Aorta (tissue), 5 donors: ENCODE data around the gene PSMC5. TPM values are rescaled to one million over a fixed set of nuclear protein-coding genes. Genes with fewer than 3 reads are reported as not detected.
"Not testable (repeated sequence)": the region's sequence is repeated elsewhere in the genome, so short reads cannot be mapped to it uniquely, and the experiment has no call there.

Experiments used
- ATAC-seq: fragments of 200-7000 bp; cut with Tn5 transposase; one replicate; pipeline ENCODE4 v1.9.1; 2022; ENCODE audit warnings: moderate library complexity; ENCODE audit not compliant: low FRiP score
- DNase-seq, 2 donors: peaks; one replicate each; pipeline ENCODE4 v3.0.0-alpha.2; 2020
- H3K27ac ChIP-seq, 2 donors: one replicate each; pipeline ENCODE4 v1.5.1; 2013; ENCODE audit warnings: low read length in 2 of 2, mild to moderate bottlenecking in 2 of 2, moderate library complexity in 2 of 2, control low read depth in 1 of 2, inconsistent platforms in 1 of 2, low read depth in 1 of 2
- H3K27me3 ChIP-seq, 2 donors: one replicate each; pipeline ENCODE4 v1.6.1; 2013; ENCODE audit warnings: control low read depth in 1 of 2, low read length in 1 of 2, mild to moderate bottlenecking in 1 of 2, moderate library complexity in 1 of 2; ENCODE audit not compliant: insufficient read depth in 2 of 2, control insufficient read depth in 1 of 2
- H3K36me3 ChIP-seq, 2 donors: one replicate each; pipeline ENCODE4 v1.6.1; 2013; ENCODE audit warnings: control low read depth in 1 of 2, low read length in 1 of 2, mild to moderate bottlenecking in 1 of 2; ENCODE audit not compliant: insufficient read depth in 2 of 2, control insufficient read depth in 1 of 2
- H3K4me1 ChIP-seq, 2 donors: one replicate each; pipeline ENCODE4 v1.6.1; 2013; ENCODE audit warnings: low read length in 2 of 2, control low read depth in 1 of 2, mild to moderate bottlenecking in 1 of 2, moderate library complexity in 1 of 2; ENCODE audit not compliant: insufficient read depth in 2 of 2, control insufficient read depth in 1 of 2
- H3K4me3 ChIP-seq, 2 donors: one replicate each; pipeline ENCODE4 v1.5.1; 2013; ENCODE audit warnings: low read length in 2 of 2, control low read depth in 1 of 2, mild to moderate bottlenecking in 1 of 2
- H3K9me3 ChIP-seq: one replicate; pipeline ENCODE4 v1.6.1; 2013; ENCODE audit warnings: mild to moderate bottlenecking, low read length; ENCODE audit not compliant: control insufficient read depth
- WGBS, 2 donors: extraction: QIAGEN DNeasy Blood & Tissue Kit; methylation state at CpG; one replicate each; pipeline ENCODE4 v1.1.7; 2013; 5-methylcytosine and 5-hydroxymethylcytosine counted together
- intact Hi-C, 2 donors: fragments of 100-400 bp; cut with DNase I; formaldehyde crosslinking; loops; one replicate each; pipeline versions ENCODE4 v1.14.2 to v1.15.0; 2022
- polyA plus RNA-seq, 2 donors: library from polyadenylated mRNA; stranded (reverse); fragments of 200-250 nt; gene quantifications; one replicate each; pipeline ENCODE4 v1.2.3, GENCODE V29; 2013
- total RNA-seq, 2 donors: library from RNA; stranded (reverse); fragmentation: NEBNext Ultra II Directional; extraction: Animal tissue kit (Norgen Biotek cat#: 25700); gene quantifications; one replicate each; pipeline ENCODE4 v1.2.1, GENCODE V29; 2021
- donor health status: healthy with polysubstance abuse.
- donor health status: Bipolar disorder and iron deficiency.
- donor health status: DM: no; HTN: no; CAD: no.
- donor health status: DM: no; HTN: no; CAD: no.
- donor health status: DM: yes; HTN: yes; CAD: no.

Gene PSMC5
- total and polyA plus RNA-seq, 4 donors, result 81.1 to 208 (median 118) TPM

DNA sequence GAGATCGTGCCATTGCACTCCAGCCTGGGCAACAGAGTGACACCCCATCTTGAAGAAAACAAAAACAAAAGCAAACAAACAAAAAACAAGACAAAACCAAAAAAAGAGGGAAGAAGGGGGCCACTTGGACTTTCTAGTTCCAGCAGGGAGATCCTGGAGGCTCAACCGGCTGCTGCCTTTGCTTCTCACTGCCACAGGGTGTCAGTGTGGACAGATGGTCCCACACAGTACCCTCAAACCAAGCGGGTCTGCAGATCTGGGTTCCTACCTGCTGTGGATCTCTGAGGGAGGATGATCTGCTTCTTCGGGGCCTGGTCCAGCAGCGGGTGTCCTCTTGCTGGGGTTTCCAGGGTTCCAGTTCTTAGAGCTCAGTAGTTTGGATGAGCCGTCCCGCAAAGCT is 39.4 kb downstream of the PSMC5 start:
- H3K27me3 ChIP-seq, ATAC-seq, H3K4me3 ChIP-seq, H3K4me1 ChIP-seq, H3K27ac ChIP-seq, H3K36me3 ChIP-seq, intact Hi-C loops, DNase-seq, H3K9me3 ChIP-seq: not testable (repeated sequence)
- WGBS, 2 donors, result 78 to 82% methylated on average over 5 to 7 of the region's 7 CpGs

DNA sequence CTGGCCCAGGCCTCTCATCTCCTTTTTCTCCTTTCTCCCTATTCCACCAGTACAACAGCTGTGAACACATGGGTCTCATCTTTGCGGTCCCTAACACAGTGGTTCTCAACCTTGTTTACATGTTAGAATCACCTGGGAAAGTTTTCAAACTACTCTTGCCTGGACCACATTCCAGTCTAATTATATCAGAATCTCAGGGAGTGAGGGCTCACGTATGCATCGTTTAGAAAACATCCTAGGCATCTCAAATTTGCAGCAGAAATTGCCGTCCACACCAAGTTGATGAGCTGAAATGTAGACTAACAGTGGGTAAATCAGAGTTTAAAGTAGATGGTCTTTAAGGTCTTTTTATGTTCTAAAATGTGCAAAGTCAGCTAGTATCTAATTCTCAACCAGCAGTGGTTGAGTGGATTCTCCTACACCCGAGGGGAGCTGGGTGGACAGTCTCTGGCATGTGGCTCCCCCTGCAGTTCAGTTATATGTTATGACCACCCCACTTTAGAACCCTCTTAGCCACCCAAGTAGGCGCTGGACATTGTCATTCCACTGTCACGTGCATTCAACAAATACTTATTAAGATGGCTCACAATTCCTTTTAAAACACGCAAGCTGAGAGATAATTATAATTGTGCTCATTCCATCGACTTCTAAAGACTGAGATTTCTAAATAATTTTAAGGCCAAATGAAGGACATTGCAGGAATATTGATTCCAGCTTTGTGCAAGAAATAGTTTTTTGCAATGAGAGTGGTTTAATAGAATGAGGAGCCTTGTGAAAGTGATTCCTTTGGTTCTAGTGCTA is 42.5 kb downstream of the PSMC5 start:
- H3K9me3 ChIP-seq, H3K36me3 ChIP-seq, H3K4me3 ChIP-seq, ATAC-seq, DNase-seq, H3K27me3 ChIP-seq, H3K27ac ChIP-seq, H3K4me1 ChIP-seq, intact Hi-C loops: not testable (repeated sequence)
- 55 to 59% methylated on average over 9 of the region's 9 CpGs for WGBS, 2 donors

DNA sequence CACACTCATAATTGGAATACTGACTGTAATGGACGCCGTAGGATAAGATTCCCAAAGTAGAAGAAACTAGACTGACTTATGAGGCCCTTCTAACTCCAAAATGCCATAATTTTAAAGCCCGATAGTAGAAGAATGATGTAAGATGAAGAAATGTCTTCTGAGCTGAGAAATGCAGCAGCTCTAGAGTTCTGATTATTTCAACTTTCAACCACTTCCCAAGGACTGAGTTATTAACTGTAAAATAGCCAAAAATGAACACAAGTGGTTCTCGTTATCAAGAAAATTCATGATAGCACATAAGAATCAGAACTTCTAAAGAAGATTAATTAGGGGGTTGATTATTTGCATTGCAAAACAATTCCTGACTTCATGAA is 43.0 kb downstream of the PSMC5 start:
- 69 to 79% methylated on average over 4 of the region's 4 CpGs for WGBS, 2 donors
- H3K4me1 ChIP-seq, H3K4me3 ChIP-seq, DNase-seq, H3K27ac ChIP-seq, H3K9me3 ChIP-seq, H3K27me3 ChIP-seq, intact Hi-C loops, H3K36me3 ChIP-seq, ATAC-seq: not testable (repeated sequence)

DNA sequence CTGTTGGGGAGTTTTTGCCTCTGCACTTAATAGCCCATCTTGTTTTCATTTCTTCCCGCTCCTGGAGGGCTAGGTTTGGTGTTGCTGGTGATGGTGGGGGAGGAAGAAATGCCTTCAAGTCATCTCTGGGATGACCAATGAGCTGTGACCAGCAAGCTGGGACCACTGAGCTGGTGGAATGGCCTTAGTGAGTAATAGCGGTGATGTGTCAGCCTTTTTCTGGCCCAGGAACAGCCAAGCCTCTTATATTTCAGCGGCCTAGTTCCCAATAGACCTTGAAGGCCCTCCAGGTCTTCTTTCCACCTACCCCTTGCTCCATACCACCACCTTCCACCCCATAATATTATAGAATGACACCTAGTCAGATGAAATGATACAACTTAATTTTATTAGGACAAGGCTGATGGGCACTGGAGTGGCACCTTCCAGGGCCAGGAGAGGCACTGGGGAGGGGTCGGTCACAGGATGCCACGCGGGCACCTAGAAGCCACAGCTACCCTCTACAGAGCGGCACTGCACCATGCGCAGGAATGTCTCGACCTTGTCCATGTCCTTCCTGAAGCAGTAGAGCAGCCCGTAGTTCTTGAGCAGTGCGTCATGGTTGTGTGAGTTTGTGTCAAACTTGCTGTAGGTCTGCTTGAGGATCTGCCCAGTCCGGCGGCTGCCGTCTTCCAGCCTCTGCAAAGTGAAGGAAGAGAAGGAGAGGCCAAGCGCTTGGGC is 44.6 kb downstream of the PSMC5 start:
- ATAC-seq, intact Hi-C loops, H3K9me3 ChIP-seq, H3K36me3 ChIP-seq, H3K4me1 ChIP-seq, H3K4me3 ChIP-seq, H3K27me3 ChIP-seq, H3K27ac ChIP-seq, DNase-seq: not testable (repeated sequence)
- 94 to 96% methylated on average over 8 to 13 of the region's 15 CpGs for WGBS, 2 donors

DNA sequence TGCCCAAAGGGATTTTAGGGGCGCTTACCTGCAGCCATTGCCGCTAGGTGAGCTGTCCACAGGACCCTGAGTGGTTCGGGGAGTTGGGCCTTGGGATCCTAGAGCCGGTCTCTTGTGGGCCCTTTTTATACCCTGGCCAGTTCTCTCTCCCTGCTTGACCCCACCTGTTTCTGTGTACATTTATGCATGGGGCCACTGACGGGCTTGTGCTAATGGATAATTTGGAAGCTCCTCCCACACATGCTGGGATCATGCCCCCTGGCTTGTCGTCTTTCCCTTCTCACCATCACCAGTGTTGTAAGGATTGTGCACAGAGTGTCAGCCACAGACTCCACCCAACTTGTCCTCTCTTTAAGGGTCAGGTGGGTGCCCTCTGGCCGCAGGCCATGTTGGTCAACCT is 46.3 kb downstream of the PSMC5 start, which contains the start of gene CSH2:
TSS of gene CSH2 (minus strand) at position 101 of the 400 bp plus-strand sequence. CDS start at position 38, 63 bp downstream.
- 86 to 90% methylated on average over 7 of the region's 7 CpGs for WGBS, 2 donors
- H3K27ac ChIP-seq, H3K9me3 ChIP-seq, H3K36me3 ChIP-seq, H3K4me3 ChIP-seq, H3K27me3 ChIP-seq, ATAC-seq, DNase-seq, H3K4me1 ChIP-seq, intact Hi-C loops: not testable (repeated sequence)

DNA sequence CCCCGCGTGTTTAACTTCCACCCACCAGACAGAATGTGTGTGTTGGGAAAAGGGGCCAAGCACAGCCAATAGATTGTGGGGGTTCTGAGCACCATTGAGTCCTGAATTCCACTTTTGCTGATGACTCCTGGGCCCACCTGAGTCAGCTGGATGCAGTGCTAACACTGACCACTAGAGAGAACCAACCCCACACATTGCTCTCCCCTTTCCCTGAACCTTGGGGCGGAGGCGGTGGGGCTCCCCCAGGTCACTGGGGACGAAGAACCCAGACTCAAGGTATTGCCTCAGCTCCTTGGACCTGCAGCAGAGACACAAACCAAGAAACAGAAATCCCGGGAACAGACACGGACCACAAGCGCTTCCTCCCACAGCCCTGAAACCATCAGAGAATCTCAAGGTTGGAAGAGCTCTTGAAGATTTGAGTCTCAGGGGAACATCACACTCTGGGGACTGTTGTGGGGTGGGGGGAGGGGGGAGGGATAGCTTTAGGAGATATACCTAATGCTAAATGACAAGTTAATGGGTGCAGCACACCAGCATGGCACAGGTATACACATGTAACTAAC is 46.9 kb downstream of the PSMC5 start:
- H3K27ac ChIP-seq, H3K27me3 ChIP-seq, H3K36me3 ChIP-seq, H3K4me3 ChIP-seq, intact Hi-C loops, H3K9me3 ChIP-seq, H3K4me1 ChIP-seq, ATAC-seq, DNase-seq: not testable (repeated sequence)
- 80 to 84% methylated on average over 6 to 8 of the region's 8 CpGs for WGBS, 2 donors

DNA sequence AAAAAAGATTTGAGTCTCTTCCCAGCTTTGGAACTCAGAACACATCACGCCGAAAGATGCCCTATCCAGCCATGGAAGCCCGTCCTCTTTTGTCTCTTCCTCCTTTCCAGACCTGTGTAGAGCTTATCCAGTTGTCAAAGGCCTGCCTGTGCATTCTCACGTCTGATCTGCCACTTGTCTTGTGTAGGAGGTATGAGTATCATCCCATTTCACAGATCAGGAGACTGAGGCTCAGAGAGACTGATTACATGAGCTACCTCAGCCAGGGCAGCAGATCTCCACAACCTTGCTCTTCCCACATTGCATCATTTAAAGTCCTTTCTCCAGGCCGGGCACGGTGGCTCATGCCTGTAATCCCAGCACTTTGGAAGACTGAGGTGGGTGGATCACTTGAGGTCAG is 47.5 kb downstream of the PSMC5 start:
- DNase-seq, H3K4me1 ChIP-seq, H3K4me3 ChIP-seq, H3K27me3 ChIP-seq, ATAC-seq, H3K36me3 ChIP-seq, H3K9me3 ChIP-seq, intact Hi-C loops, H3K27ac ChIP-seq: not testable (repeated sequence)
- WGBS, 2 donors, result 84 to 91% methylated on average over 6 of the region's 6 CpGs

DNA sequence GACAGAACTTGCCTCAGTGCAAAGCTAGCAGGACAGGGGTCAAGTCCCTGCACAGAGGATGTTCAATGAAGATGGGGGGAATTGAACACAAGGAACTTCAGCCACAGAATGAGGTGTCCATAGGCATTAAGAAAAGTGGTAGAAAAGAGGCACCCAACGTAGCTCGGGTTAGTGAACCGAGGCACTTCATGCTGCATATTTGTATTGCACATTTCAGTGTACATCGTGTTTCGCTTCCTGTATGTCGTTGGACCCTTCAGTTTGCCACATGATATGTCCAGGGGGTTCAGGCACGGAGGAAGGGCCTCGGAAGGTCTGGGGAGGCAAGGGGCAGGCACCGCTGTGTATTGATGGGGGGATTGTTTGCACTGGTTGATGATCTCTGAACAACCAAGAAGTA is 51.2 kb downstream of the PSMC5 start:
- WGBS, 2 donors, result 87 to 92% methylated on average over 9 of the region's 9 CpGs
- ATAC-seq, H3K4me3 ChIP-seq, H3K36me3 ChIP-seq, DNase-seq, H3K9me3 ChIP-seq, H3K4me1 ChIP-seq, H3K27ac ChIP-seq, H3K27me3 ChIP-seq, intact Hi-C loops: not testable (repeated sequence)
